ENCODE measurements around the gene KIAA1217.

DNA sequence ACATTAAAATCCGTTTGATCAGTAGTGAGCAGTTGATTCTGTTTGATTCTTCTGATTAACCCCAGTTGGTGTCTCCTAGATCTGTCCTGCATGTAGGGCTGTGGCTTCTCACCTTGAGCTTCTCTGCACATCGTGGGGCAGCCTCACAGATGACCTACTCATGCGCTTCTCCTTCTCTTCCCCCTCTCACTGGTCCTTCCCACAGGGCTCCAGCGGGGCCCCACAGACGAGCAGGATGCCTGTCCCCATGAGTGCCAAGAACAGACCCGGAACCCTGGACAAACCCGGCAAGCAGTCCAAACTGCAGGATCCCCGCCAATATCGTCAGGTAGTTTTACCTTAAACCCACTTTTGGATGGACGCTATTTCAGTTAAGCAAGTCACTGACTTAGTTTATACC, 335.8 kb downstream of the KIAA1217 start:
- TF ChIP-seq EZH2phosphoT487 (IDR thresholded peaks at IDR 0.05; ENCODE audit: borderline replicate concordance) (no peak), CTCF (conservative IDR thresholded peaks at IDR 0.05; ENCODE audit: low read length) (no peak)
